Raji (cell line): ENCODE measurements around the gene FADS2.

Experiments used
- POLR2A ChIP-seq: IDR thresholded peaks from 2 replicates; pipeline ENCODE4 v1.6.1; 2011; ENCODE audit warnings: low read depth, low read length, control low read depth; ENCODE audit not compliant: insufficient read depth

FADS2 gene

GRCh38 chr11:61827571-61828378, at the start of gene FADS2:
FADS2 (plus strand) TSS chr11:61828300; CDS start chr11:61828391, 91 bp downstream.
- TF ChIP-seq POLR2A = no peak

- TF ChIP-seq POLR2A = no peak
Observed at GRCh38 chr11:61778357-61778886, 49.7 kb upstream of the FADS2 start.

- no peak for TF ChIP-seq POLR2A
Observed at GRCh38 chr11:61778920-61779650, 49.0 kb upstream of the FADS2 start.

- no peak for TF ChIP-seq POLR2A
Observed at GRCh38 chr11:61779666-61780525, 48.2 kb upstream of the FADS2 start.

- no peak for TF ChIP-seq POLR2A
Observed at GRCh38 chr11:61780581-61781162, 47.4 kb upstream of the FADS2 start.

GRCh38 chr11:61781585-61781984, 46.5 kb upstream of the FADS2 start:
- TF ChIP-seq POLR2A = no peak

GRCh38 chr11:61782299-61782698, 45.8 kb upstream of the FADS2 start:
- TF ChIP-seq POLR2A = no peak

GRCh38 chr11:61782841-61783240, 45.3 kb upstream of the FADS2 start:
- TF ChIP-seq POLR2A = no peak

- TF ChIP-seq POLR2A = no peak
Observed at GRCh38 chr11:61783717-61784505, 44.2 kb upstream of the FADS2 start.

- TF ChIP-seq POLR2A = no peak
Observed at GRCh38 chr11:61784506-61784805, 43.6 kb upstream of the FADS2 start.

- TF ChIP-seq POLR2A = no peak
Observed at GRCh38 chr11:61785837-61786402, 42.2 kb upstream of the FADS2 start.

- no peak for TF ChIP-seq POLR2A
Observed at GRCh38 chr11:61787928-61788491, 40.1 kb upstream of the FADS2 start.

GRCh38 chr11:61791737-61792309, 36.3 kb upstream of the FADS2 start:
- no peak for TF ChIP-seq POLR2A
